Measurements from ENCODE around the gene C1orf53.

DNA sequence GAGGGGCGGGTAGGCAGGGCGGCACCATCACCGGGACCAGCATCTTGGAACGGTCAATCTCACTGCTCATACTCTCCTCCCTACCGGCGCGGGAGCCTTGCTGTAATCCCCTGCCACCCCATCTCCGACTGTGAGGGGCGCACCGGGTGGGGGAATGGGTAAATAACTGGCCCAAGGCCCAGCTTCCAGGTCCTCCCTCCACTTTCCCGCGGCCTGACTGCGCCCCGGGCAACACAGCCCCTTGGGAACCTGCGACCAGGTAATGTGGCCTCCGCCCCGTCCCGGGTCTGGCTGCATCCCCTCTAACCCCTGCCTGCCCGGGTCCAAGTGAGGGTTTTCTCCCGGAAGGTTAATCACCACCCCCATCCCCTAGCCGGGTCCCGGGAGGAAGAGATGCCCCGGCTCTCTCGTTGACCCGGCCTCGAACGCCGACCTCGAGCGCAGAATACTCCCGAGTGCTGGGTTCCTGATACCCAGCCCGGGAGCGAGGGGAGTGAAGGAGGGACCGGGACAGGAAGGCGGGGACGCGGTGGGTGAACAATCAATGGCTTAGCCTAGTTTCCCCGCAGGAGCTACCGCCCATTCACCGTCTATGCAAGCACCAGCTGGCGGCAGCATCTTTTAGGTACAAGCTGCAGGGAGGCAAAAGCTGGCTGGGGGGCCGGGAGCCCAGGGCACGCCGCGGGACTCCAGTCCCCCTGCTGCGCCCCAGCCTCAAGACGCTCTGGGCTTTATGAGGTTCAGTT, 8.9 kb downstream of the C1orf53 start:
- TF ChIP-seq EZH2phosphoT487 (IDR thresholded peaks at IDR 0.05): peak; percentile 45
- TF ChIP-seq, protein P1, sequence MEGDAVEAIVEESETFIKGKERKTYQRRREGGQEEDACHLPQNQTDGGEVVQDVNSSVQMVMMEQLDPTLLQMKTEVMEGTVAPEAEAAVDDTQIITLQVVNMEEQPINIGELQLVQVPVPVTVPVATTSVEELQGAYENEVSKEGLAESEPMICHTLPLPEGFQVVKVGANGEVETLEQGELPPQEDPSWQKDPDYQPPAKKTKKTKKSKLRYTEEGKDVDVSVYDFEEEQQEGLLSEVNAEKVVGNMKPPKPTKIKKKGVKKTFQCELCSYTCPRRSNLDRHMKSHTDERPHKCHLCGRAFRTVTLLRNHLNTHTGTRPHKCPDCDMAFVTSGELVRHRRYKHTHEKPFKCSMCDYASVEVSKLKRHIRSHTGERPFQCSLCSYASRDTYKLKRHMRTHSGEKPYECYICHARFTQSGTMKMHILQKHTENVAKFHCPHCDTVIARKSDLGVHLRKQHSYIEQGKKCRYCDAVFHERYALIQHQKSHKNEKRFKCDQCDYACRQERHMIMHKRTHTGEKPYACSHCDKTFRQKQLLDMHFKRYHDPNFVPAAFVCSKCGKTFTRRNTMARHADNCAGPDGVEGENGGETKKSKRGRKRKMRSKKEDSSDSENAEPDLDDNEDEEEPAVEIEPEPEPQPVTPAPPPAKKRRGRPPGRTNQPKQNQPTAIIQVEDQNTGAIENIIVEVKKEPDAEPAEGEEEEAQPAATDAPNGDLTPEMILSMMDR (IDR thresholded peaks at IDR 0.05): no peak
